ENCODE measurements around the gene ZNF33A.
"Not testable (repeated sequence)": the region's sequence is repeated elsewhere in the genome, so short reads cannot be mapped to it uniquely, and the experiment has no call there.

ZNF33A gene

DNA sequence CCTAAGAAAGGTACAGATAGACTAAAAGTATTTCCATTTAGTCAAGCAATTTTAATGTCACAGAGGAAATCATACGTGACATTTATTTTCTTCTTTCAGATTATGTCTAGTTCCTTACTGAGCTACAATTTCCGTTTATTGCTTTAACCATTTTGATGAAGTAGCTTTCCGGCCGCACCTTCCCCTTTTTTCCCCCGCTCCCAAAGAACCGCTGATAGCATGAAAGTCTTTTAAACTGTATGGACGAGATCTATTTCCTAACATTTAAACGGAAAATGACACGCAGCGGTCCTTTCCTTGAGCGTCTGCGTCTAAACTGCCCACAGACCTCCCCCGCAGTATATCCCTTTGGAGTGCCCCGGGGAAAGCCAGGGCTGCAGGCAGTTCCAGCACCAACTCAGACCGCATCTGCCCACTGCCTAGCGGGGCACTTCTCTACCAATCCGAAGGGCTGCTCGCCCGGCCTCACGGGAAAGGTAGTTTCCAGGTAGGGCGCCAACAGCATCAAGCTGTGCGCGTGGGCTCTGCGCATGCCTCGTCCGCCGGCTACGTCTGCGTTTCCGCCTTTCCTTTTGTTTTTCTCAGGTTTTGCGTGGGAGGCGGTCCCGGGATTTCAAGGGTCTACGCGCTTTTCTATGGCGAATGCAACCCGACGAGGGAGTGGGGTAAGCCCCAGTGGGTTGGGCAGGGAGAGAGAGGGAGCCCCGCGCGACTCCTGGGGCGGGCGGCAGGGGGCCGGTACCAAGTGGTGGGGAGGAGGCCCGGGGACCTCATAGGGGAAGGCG, at the start of gene ZNF33A:
ZNF33A (plus strand) TSS at position 557 of the 785 bp plus-strand sequence. CDS start 1,667 bp downstream, outside the sequence.
- DNase-seq = peak; percentile 93

- DNase-seq = no peak
These were observed 45.5 kb upstream of the ZNF33A start for GRCh38 chr10:37965006-37965405.

DNA sequence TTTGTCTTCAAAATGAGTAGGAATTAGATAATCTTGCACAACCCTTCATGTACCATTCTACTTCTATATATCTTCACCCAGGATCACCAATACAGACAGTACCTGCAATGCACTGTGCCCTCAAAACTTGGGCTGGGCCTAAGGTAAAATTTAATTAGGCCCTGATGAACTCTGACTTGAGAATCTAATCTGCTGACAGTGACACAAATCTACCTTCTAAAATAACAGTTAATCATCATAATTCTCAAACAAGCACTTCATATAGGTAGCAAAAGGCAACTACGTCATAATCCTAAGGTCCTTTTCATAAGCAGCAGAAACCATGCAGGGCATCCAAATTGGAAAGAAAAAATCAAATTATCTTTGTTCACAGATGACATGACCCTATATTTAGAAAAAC, 38.1 kb upstream of the ZNF33A start:
- DNase-seq = no peak

DNA sequence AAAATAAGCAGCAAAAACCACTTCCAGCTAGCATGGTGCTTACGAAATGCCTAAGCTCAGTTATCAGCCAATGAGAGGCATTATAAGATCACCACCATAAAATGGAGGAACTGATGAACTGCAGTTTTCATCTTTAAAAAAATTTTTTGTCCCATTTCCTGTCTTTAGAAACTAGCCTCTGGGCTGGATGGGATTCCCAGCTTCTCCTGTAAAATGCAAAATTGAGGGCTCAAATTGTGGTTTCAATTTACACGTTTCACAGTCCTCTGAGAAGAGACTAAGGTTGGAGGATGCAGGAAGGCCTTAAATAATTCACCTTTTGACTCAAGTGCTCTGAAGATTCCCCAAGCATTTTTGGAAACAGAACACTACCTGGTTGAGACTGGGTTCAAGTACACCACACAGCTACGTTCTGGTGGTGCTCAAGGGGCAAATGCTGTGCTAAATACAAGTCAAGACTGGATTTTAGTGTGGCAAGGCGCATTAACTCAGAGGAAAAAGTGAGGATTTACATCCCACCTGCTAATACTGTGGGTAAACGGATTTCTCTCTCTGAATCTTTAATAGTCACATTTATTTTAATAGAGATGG, 35.0 kb upstream of the ZNF33A start:
- DNase-seq = peak; percentile 13

- DNase-seq = peak; percentile 98
These were observed 34.2 kb upstream of the ZNF33A start, which contains the start of gene ZNF25 for GRCh38 chr10:37976091-37976879. ZNF25 (minus strand) TSS chr10:37976647; CDS start chr10:37971722, 4,925 bp downstream.

DNA sequence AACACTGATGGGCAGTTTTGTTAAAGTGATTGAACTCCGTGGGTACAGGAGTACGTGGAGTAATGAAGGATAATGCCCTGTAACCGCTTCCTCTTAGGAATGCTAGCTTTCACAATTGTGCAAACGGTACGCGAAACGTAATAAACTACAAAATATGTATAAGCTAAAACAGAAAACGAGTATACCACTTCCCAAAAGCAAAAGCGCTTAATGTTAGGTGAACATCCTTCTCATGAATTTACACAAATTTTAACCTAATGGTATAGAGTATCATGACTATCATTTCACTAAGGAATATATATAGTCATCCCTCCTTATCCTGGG, 33.6 kb upstream of the ZNF33A start:
- no peak for DNase-seq

DNA sequence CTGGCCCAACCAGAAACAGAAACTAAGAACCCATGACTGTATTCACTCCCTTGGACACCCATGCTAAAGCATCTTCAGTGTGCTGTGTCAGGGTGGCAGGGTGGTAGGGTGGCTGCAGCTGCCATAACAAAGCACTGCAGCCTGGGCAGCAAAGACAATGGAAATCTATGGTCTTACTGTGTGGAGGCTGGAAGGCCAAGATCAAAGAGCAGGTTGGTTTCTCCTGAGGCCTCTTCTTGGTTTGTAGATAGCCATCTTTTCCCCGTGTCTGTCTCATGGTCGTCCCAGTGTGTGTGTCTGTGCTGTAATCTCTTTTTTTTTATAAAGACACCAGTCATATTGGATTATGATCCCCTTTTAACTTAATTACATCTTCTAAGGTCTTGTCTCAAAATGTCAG, 18.8 kb upstream of the ZNF33A start:
- DNase-seq = no peak

GRCh38 chr10:37992083-37992482, 18.4 kb upstream of the ZNF33A start:
- no peak for DNase-seq

DNA sequence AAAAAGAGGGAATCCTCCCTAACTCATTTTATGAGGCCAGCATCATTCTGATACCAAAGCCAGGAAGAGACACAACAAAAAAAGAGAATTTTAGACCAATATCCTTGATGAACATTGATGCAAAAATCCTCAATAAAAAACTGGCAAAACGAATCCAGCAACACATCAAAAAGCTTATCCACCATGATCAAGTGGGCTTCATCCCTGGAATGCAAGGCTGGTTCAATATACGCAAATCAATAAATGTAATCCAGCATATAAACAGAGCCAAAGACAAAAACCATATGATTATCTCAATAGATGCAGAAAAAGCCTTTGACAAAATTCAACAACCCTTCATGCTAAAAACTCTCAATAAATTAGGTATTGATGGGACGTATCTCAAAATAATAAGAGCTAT, 11.6 kb upstream of the ZNF33A start:
- DNase-seq = not testable (repeated sequence)

DNA sequence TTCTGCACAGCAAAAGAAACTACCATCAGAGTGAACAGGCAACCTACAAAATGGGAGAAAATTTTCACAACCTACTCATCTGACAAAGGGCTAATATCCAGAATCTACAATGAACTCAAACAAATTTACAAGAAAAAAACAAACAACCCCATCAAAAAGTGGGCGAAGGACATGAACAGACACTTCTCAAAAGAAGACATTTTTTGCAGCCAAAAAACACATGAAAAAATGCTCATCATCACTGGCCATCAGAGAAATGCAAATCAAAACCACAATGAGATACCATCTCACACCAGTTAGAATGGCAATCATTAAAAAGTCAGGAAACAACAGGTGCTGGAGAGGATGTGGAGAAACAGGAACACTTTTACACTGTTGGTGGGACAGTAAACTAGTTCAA, 10.0 kb upstream of the ZNF33A start:
- not testable (repeated sequence) for DNase-seq

DNA sequence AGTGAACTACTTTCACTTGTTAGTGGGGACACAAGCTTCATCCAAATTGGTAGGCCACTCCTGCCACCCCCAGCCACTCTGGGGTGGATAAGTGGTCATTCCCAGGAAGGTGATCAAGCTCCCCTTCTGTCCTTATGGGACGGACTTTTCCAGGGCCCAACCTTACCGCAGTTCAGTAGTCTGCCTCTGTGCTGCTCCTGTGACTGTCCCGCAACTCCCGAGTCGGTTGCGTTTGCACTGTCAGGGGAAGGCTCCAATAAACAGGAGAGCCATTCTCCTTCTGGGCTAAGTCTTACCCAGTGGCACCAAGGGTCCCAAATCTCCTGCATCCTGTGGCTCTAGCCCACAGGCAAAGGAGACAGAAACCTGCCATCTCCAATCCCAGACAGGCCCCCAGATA, 7.4 kb upstream of the ZNF33A start:
- no peak for DNase-seq

- DNase-seq = no peak
These were observed 6.9 kb upstream of the ZNF33A start for GRCh38 chr10:38003588-38003987.

DNA sequence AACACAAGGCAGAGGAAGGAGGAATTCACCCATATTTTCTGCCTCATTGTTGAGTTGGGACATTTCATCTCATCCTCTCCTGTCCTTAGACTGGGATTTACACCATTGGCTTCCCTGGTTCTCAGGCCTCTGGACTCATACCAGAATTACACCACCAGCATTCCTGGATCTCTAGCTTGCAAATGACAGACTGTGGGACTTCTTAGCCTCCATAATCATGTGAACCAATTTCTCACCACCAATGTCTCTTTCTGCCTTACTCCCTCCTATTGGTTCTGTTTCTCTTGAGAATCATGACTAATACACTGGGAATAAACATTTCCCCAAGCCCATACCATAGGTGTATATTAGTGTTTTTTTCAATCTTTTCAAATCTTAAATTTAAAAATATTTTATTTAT, 2.9 kb upstream of the ZNF33A start:
- no peak for DNase-seq

DNA sequence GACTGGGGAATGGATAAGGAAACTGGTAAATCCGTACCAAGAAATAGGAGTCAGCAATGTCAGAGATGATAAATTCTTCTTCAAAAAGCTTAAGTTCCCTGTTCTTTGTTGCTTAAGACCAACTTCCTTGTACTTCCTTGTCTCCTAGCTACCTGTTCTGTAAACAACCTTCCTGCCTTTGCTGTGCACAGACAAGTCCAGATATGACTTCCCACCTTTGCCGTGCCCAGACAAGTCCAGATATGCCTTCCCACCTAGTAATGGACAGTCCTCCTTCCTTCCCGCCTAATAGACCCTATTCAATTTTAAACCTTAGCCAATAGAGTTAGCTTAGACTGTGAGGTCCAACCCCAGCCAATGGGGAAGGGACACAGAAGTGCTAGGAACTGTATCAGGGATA, 2.5 kb upstream of the ZNF33A start:
- no peak for DNase-seq

- DNase-seq = no peak
These were observed 5.9 kb downstream of the ZNF33A start for GRCh38 chr10:38016354-38016753.

GRCh38 chr10:38019124-38019523, 8.6 kb downstream of the ZNF33A start:
- not testable (repeated sequence) for DNase-seq

DNA sequence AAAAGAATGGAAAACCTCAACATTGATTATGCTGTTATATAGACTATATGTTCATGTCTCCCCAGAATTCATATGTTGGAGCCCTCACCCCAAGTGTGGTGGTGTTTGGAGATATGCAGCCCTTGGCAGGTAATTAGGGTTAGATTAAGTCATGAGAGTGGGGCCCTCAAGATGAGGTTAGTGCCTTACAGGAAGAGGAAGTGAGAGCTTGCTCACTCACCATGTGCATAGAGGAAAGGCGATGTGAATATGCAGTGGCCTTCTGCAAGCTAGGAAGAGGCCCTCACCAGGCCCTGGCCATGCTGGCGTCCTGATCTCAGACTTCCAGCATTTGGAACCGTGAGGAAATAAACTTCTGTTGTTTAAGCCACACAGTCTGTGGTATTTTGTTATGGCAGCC, 14.8 kb downstream of the ZNF33A start:
- DNase-seq = peak; percentile 10

GRCh38 chr10:38027986-38028385, 17.5 kb downstream of the ZNF33A start:
- DNase-seq = no peak

- DNase-seq = no peak
These were observed 22.4 kb downstream of the ZNF33A start for GRCh38 chr10:38032886-38033285.

DNA sequence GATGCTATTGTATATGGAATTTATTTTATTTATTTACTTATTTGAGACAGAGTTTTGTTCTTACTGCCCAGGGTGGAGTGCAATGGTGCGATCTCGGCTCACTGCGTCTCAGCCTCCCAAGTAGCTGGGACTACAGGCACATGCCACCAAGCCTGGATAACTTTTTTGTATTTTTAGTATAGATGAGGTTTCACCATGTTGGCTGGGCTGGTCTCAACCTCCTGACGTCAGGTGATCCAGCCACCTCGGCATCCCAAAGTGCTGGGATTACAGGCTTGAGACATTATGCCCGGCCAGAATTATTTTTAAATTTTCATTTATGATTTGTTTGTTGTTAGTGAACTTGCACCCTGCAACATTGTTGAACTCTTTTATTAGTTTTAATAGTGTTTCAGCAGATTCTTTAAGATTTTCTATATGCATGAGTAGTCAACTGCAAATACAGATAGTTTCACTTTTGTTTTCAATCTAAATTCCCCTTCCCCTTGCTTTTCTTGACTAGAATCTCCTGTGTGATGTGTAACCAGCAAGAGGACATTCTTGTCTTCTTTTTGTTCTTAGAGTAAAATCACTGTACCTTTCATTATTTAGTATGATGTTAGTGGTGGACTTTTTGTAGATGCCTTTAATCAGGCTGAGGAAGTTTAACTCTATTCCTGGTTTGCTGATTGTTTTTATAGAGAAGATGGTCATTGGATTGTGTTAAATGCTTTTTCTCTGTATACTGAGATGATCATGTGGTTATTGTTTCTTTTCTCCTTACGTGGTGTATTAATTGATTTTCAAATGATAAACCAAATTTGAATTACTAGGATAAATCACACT, 27.8 kb downstream of the ZNF33A start:
- DNase-seq = peak; percentile 10

DNA sequence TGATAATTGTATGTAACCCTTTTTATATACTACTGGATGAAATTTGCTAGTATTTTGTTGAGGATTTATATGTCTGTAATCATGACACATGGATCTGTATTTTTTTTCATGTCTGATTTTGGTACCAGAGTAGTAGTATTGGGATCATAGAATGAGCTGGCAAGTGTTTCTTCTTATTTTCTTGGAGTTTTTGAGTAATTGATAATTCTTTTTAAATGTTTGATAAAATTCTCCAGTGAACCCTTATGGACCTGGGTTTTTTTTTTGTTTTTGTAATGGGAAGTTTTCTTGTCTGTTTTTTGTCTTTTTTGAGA, 28.4 kb downstream of the ZNF33A start:
- DNase-seq = no peak

DNA sequence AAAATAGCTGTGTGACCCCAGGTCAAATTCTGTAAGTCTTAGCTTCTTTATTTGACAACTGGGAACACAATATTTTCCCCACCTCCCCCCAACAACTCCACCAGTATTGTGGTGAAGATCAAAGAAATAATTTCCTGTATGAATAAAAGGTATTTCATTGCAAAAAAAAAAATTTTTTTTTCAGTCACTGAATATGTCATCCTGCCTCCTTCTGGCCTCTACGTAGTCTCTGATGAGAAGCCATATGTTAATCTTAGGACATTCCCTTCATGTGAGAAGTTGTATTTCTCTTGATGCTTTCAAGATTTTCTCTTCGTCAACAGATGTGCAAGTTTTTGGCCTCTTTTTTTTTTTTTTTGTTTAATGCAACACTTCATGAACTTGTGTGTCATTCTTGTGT, 33.0 kb downstream of the ZNF33A start:
- no peak for DNase-seq

DNA sequence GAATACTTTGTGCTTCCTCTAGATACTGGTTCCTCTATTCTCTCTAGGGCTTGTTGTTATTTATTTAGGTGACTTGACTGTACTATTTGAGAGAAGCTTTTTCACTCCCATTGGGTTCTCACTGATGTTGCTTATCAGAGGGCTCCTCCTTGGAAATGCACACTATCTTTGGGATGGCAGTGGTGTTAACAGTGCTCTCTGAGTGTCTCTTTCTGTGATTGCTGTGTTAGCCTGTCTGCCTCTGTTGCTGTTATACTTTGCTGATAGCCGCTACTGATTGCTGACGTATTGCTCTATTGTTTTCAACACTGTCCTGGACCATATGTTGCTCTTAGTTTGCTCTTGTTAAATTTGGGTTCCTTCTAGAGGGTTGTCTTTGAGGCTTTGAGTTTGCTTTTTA, 34.7 kb downstream of the ZNF33A start:
- DNase-seq = no peak
